GM23338 (cell line): ENCODE results near the gene TDRD7. TPM values are rescaled to one million over a fixed set of nuclear protein-coding genes. Genes with fewer than 3 reads are reported as not detected.

Experiments used
- ATAC-seq: fragments of 200-7000 bp; cut with Tn5 transposase; 3 replicates; pipeline ENCODE4 v1.9.1; 2020
- DNase-seq: peaks from one replicate; pipeline ENCODE4 v3.0.0-alpha.2; 2015; ENCODE audit warnings: low spot score
- H2AFZ ChIP-seq: fragments of 200-600 bp; sonication (generic); 2 replicates; pipeline ENCODE4 v1.8.0; 2016; ENCODE audit warnings: antibody characterized with exemption, mild to moderate bottlenecking, moderate library complexity
- H3F3A ChIP-seq: fragments of 200-600 bp; sonication (generic); replicated peaks from 2 replicates; pipeline ENCODE4 v1.8.0; 2017; ENCODE audit warnings: antibody characterized with exemption, mixed run types, low read depth
- H3K27ac ChIP-seq: fragments of 200-600 bp; sonication (generic); 2 replicates; pipeline ENCODE4 v1.6.1; 2016; ENCODE audit warnings: low read depth
- H3K27me3 ChIP-seq: fragments of 200-600 bp; sonication (generic); 2 replicates; pipeline ENCODE4 v1.8.0; 2016; ENCODE audit warnings: mild to moderate bottlenecking, mixed run types, moderate library complexity; ENCODE audit not compliant: insufficient read depth
- H3K36me3 ChIP-seq: fragments of 200-600 bp; sonication (generic); 2 replicates; pipeline ENCODE4 v1.8.0; 2016; ENCODE audit warnings: mild to moderate bottlenecking; ENCODE audit not compliant: insufficient read depth
- H3K4me1 ChIP-seq: fragments of 200-600 bp; sonication (generic); 2 replicates; pipeline ENCODE4 v1.8.0; 2016; ENCODE audit warnings: mild to moderate bottlenecking, moderate library complexity; ENCODE audit not compliant: insufficient read depth
- H3K4me2 ChIP-seq: fragments of 200-600 bp; sonication (generic); 2 replicates; pipeline ENCODE4 v1.7.1; 2017; ENCODE audit warnings: mixed run types
- H3K4me3 ChIP-seq: fragments of 200-600 bp; sonication (generic); 2 replicates; pipeline ENCODE4 v1.6.1; 2016; ENCODE audit warnings: mixed run types
- H3K79me2 ChIP-seq: fragments of 200-600 bp; sonication (generic); replicated peaks from 2 replicates; pipeline ENCODE4 v1.8.0; 2017; ENCODE audit warnings: mild to moderate bottlenecking; ENCODE audit not compliant: insufficient read depth
- H3K9me2 ChIP-seq: fragments of 200-600 bp; sonication (generic); 2 replicates; pipeline ENCODE4 v1.8.0; 2017; ENCODE audit not compliant: insufficient read depth
- H4K20me1 ChIP-seq: fragments of 200-600 bp; sonication (generic); replicated peaks from 2 replicates; pipeline ENCODE4 v1.8.0; 2017; ENCODE audit warnings: mild to moderate bottlenecking; ENCODE audit not compliant: insufficient read depth
- H3K27ac Mint-ChIP-seq: 2 replicates; pipeline ENCODE4 v1.8.0; 2020; ENCODE audit warnings: inconsistent platforms, mild to moderate bottlenecking, moderate library complexity, mixed read lengths
- H3K27me3 Mint-ChIP-seq: 3 replicates; pipeline ENCODE4 v1.8.0; 2022; ENCODE audit warnings: low read depth, mild to moderate bottlenecking, moderate library complexity, mixed read lengths, inconsistent platforms; ENCODE audit not compliant: insufficient read depth, poor library complexity
- H3K36me3 Mint-ChIP-seq: 3 replicates; pipeline ENCODE4 v1.8.0; 2021; ENCODE audit warnings: low read depth, mild to moderate bottlenecking, inconsistent platforms, moderate library complexity, mixed read lengths
- H3K4me1 Mint-ChIP-seq: 3 replicates; pipeline ENCODE4 v1.8.0; 2020; ENCODE audit warnings: mild to moderate bottlenecking, inconsistent platforms, mixed read lengths
- H3K4me3 Mint-ChIP-seq: 3 replicates; pipeline ENCODE4 v1.8.0; 2021; ENCODE audit warnings: moderate library complexity, mild to moderate bottlenecking, inconsistent platforms, mixed read lengths
- H3K9me3 Mint-ChIP-seq: 3 replicates; pipeline ENCODE4 v1.8.0; 2020; ENCODE audit warnings: moderate library complexity, mild to moderate bottlenecking, inconsistent platforms, mixed read lengths
- CREB1 ChIP-seq: fragments of 250-450 bp; sonication (Bioruptor Pico); IDR thresholded peaks from 2 replicates; pipeline ENCODE4 v1.5.0; 2020; ENCODE audit warnings: low read depth, mild to moderate bottlenecking, moderate library complexity
- EZH2 ChIP-seq: fragments of 200-600 bp; sonication (generic); IDR thresholded peaks from one replicate; pipeline ENCODE4 v1.8.0; 2017; ENCODE audit warnings: antibody characterized with exemption, mild to moderate bottlenecking, low read depth; ENCODE audit not compliant: unreplicated experiment
- EZH2phosphoT487 ChIP-seq: fragments of 200-600 bp; sonication (generic); IDR thresholded peaks from one replicate; pipeline ENCODE4 v1.8.1; 2018; ENCODE audit warnings: antibody characterized with exemption; ENCODE audit not compliant: unreplicated experiment
- JUNB ChIP-seq: IDR thresholded peaks from one replicate; pipeline ENCODE4 v1.6.1; 2016; ENCODE audit warnings: antibody characterized with exemption; ENCODE audit not compliant: unreplicated experiment
- NANOG ChIP-seq: IDR thresholded peaks from 2 replicates; pipeline ENCODE4 v1.6.1; 2016; ENCODE audit warnings: antibody characterized with exemption, borderline replicate concordance
- POLR2AphosphoS5 ChIP-seq: IDR thresholded peaks from 2 replicates; pipeline ENCODE4 v1.6.1; 2016; ENCODE audit warnings: antibody characterized with exemption, low read depth
- STAT1 ChIP-seq: IDR thresholded peaks from one replicate; pipeline ENCODE4 v1.6.1; 2016; ENCODE audit warnings: antibody characterized with exemption; ENCODE audit not compliant: unreplicated experiment
- ZNF114 ChIP-seq: fragments of 250-450 bp; sonication (Bioruptor Pico); IDR thresholded peaks from 2 replicates; pipeline ENCODE4 v1.5.0; 2020; ENCODE audit warnings: mild to moderate bottlenecking, moderate library complexity
- ZNF331 ChIP-seq: fragments of 250-450 bp; sonication (Bioruptor Pico); IDR thresholded peaks from 2 replicates; pipeline ENCODE4 v1.5.0; 2020; ENCODE audit warnings: low read depth, mild to moderate bottlenecking, moderate library complexity
- polyA plus RNA-seq: library from polyadenylated mRNA; unstranded; fragments of >200 nt; fragmentation: Nextera tagmentation; extraction: Ambion mirVana; gene quantifications from 2 replicates; pipeline ENCODE4 v1.2.1, GENCODE V29; 2016
- total RNA-seq: library from RNA; depleted of rRNA; stranded (reverse); fragments of >200 nt; shearing (Covaris generic); gene quantifications from 2 replicates; pipeline ENCODE4 v1.2.3, GENCODE V29; 2014
- TF ChIP-seq, protein P1 (sequence below): IDR thresholded peaks from one replicate; pipeline ENCODE4 v1.6.1; 2018; ENCODE audit warnings: antibody characterized with exemption; ENCODE audit not compliant: unreplicated experiment
- TF ChIP-seq, protein P2 (sequence below), 2 experiments: fragments of 200-600 bp in 1 of 2; sonication (generic) in 1 of 2; conservative IDR thresholded peaks; 2 replicates each; pipeline versions ENCODE4 v1.5.1 to v1.6.1; 2016 to 2017; ENCODE audit warnings: antibody characterized with exemption in 2 of 2, low read depth in 2 of 2, mild to moderate bottlenecking in 2 of 2, moderate library complexity in 1 of 2
- TF ChIP-seq, protein P3 (sequence below): IDR thresholded peaks from 2 replicates; pipeline ENCODE4 v1.6.1; 2016; ENCODE audit warnings: antibody characterized with exemption
- TF ChIP-seq, protein P4 (sequence below): fragments of 250-450 bp; sonication (Bioruptor Pico); IDR thresholded peaks from 2 replicates; pipeline ENCODE4 v1.5.0; 2020; ENCODE audit warnings: mild to moderate bottlenecking, moderate library complexity

The TDRD7 gene
- total and polyA plus RNA-seq, 2 experiments from 2014 or later, result 1.7 to 3.1 TPM

DNA sequence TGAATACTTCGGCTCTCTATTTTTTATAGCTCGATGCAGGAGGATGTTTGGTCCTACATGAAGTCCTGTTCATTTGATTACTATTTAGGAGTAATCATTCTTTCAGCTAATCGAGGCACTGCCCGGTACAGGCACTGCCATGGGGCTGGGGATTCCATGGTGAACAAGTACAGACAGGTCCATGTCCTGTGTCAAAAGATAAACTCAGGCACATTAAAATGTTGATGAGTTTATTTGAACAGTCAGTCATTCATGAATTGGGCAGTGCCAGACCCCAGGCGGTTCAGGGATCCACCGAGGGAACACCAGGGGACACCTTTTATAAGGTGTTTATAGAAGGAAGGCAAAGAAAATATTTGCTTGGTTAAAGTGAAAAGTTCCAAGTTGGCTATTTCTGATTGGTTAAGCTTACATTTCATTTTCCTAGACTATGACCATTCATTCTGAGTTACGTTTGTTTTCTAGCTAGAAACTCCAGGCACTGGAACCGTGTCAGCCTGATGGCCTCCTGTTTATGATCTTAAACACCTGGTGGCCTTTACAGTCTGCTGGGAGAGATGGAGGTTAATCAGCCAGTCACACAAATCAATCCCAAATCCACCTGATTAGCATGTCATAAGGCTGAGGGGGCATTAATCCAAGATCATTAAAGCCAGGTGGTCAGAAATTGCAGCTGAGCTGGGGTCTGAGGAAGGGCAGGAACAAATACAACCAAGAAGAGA lies 47.0 kb upstream of the TDRD7 start:
- H3K4me1 ChIP-seq, result no peaks in the 10 kb centered on the region
- no peak overlapping the region for H2AFZ ChIP-seq
- H4K20me1 ChIP-seq, result no peaks in the 10 kb centered on the region
- Mint-ChIP-seq H3K36me3 (peaks cover 45% of the 10 kb centered on the region), H3K4me1 (peaks cover 17% of the 10 kb centered on the region), H3K27ac (no peak overlapping the region), H3K4me3 (no peak overlapping the region), H3K9me3 (peaks cover 15% of the 10 kb centered on the region), H3K27me3 (peaks cover 6% of the 10 kb centered on the region)
- no peak overlapping the region for H3K27ac ChIP-seq
- DNase-seq, result no peak
- H3K9me2 ChIP-seq, result peaks cover 13% of the 10 kb centered on the region
- no peaks in the 10 kb centered on the region for H3K27me3 ChIP-seq
- H3K79me2 ChIP-seq, result no peaks in the 10 kb centered on the region
- no peak for TF ChIP-seq STAT1
- TF ChIP-seq, protein P1, sequence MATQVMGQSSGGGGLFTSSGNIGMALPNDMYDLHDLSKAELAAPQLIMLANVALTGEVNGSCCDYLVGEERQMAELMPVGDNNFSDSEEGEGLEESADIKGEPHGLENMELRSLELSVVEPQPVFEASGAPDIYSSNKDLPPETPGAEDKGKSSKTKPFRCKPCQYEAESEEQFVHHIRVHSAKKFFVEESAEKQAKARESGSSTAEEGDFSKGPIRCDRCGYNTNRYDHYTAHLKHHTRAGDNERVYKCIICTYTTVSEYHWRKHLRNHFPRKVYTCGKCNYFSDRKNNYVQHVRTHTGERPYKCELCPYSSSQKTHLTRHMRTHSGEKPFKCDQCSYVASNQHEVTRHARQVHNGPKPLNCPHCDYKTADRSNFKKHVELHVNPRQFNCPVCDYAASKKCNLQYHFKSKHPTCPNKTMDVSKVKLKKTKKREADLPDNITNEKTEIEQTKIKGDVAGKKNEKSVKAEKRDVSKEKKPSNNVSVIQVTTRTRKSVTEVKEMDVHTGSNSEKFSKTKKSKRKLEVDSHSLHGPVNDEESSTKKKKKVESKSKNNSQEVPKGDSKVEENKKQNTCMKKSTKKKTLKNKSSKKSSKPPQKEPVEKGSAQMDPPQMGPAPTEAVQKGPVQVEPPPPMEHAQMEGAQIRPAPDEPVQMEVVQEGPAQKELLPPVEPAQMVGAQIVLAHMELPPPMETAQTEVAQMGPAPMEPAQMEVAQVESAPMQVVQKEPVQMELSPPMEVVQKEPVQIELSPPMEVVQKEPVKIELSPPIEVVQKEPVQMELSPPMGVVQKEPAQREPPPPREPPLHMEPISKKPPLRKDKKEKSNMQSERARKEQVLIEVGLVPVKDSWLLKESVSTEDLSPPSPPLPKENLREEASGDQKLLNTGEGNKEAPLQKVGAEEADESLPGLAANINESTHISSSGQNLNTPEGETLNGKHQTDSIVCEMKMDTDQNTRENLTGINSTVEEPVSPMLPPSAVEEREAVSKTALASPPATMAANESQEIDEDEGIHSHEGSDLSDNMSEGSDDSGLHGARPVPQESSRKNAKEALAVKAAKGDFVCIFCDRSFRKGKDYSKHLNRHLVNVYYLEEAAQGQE, result no peak
- TF ChIP-seq, protein P2, sequence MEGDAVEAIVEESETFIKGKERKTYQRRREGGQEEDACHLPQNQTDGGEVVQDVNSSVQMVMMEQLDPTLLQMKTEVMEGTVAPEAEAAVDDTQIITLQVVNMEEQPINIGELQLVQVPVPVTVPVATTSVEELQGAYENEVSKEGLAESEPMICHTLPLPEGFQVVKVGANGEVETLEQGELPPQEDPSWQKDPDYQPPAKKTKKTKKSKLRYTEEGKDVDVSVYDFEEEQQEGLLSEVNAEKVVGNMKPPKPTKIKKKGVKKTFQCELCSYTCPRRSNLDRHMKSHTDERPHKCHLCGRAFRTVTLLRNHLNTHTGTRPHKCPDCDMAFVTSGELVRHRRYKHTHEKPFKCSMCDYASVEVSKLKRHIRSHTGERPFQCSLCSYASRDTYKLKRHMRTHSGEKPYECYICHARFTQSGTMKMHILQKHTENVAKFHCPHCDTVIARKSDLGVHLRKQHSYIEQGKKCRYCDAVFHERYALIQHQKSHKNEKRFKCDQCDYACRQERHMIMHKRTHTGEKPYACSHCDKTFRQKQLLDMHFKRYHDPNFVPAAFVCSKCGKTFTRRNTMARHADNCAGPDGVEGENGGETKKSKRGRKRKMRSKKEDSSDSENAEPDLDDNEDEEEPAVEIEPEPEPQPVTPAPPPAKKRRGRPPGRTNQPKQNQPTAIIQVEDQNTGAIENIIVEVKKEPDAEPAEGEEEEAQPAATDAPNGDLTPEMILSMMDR (conservative IDR thresholded peaks at IDR 0.05; ENCODE audit: low read depth in 2 of 2), result no peak
- TF ChIP-seq ZNF331 (CRISPR knock-in tag), result no peak
- TF ChIP-seq POLR2AphosphoS5, result no peak
- TF ChIP-seq CREB1 (CRISPR knock-in tag), result no peak
- TF ChIP-seq, protein P3, sequence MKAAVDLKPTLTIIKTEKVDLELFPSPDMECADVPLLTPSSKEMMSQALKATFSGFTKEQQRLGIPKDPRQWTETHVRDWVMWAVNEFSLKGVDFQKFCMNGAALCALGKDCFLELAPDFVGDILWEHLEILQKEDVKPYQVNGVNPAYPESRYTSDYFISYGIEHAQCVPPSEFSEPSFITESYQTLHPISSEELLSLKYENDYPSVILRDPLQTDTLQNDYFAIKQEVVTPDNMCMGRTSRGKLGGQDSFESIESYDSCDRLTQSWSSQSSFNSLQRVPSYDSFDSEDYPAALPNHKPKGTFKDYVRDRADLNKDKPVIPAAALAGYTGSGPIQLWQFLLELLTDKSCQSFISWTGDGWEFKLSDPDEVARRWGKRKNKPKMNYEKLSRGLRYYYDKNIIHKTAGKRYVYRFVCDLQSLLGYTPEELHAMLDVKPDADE, result no peak
- TF ChIP-seq JUNB, result no peak
- no peak for TF ChIP-seq ZNF114 (CRISPR knock-in tag)
- TF ChIP-seq EZH2phosphoT487, result no peak
- no peak for TF ChIP-seq EZH2
- TF ChIP-seq, protein P4, sequence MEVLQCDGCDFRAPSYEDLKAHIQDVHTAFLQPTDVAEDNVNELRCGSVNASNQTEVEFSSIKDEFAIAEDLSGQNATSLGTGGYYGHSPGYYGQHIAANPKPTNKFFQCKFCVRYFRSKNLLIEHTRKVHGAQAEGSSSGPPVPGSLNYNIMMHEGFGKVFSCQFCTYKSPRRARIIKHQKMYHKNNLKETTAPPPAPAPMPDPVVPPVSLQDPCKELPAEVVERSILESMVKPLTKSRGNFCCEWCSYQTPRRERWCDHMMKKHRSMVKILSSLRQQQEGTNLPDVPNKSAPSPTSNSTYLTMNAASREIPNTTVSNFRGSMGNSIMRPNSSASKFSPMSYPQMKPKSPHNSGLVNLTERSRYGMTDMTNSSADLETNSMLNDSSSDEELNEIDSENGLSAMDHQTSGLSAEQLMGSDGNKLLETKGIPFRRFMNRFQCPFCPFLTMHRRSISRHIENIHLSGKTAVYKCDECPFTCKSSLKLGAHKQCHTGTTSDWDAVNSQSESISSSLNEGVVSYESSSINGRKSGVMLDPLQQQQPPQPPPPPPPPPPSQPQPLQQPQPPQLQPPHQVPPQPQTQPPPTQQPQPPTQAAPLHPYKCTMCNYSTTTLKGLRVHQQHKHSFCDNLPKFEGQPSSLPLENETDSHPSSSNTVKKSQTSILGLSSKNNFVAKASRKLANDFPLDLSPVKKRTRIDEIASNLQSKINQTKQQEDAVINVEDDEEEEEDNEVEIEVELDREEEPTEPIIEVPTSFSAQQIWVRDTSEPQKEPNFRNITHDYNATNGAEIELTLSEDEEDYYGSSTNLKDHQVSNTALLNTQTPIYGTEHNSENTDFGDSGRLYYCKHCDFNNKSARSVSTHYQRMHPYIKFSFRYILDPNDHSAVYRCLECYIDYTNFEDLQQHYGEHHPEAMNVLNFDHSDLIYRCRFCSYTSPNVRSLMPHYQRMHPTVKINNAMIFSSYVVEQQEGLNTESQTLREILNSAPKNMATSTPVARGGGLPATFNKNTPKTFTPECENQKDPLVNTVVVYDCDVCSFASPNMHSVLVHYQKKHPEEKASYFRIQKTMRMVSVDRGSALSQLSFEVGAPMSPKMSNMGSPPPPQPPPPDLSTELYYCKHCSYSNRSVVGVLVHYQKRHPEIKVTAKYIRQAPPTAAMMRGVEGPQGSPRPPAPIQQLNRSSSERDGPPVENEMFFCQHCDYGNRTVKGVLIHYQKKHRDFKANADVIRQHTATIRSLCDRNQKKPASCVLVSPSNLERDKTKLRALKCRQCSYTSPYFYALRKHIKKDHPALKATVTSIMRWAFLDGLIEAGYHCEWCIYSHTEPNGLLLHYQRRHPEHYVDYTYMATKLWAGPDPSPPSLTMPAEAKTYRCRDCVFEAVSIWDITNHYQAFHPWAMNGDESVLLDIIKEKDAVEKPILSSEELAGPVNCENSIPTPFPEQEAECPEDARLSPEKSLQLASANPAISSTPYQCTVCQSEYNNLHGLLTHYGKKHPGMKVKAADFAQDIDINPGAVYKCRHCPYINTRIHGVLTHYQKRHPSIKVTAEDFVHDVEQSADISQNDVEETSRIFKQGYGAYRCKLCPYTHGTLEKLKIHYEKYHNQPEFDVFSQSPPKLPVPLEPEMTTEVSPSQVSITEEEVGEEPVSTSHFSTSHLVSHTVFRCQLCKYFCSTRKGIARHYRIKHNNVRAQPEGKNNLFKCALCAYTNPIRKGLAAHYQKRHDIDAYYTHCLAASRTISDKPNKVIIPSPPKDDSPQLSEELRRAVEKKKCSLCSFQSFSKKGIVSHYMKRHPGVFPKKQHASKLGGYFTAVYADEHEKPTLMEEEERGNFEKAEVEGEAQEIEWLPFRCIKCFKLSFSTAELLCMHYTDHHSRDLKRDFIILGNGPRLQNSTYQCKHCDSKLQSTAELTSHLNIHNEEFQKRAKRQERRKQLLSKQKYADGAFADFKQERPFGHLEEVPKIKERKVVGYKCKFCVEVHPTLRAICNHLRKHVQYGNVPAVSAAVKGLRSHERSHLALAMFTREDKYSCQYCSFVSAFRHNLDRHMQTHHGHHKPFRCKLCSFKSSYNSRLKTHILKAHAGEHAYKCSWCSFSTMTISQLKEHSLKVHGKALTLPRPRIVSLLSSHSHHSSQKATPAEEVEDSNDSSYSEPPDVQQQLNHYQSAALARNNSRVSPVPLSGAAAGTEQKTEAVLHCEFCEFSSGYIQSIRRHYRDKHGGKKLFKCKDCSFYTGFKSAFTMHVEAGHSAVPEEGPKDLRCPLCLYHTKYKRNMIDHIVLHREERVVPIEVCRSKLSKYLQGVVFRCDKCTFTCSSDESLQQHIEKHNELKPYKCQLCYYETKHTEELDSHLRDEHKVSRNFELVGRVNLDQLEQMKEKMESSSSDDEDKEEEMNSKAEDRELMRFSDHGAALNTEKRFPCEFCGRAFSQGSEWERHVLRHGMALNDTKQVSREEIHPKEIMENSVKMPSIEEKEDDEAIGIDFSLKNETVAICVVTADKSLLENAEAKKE (CRISPR knock-in tag), result no peak
- no peak for TF ChIP-seq NANOG
- no peak overlapping the region for H3K4me2 ChIP-seq
- no peak for ATAC-seq
- H3K4me3 ChIP-seq, result no peak overlapping the region
- H3K36me3 ChIP-seq, result no peaks in the 10 kb centered on the region
- H3F3A ChIP-seq, result no peaks in the 10 kb centered on the region
